GOT3 (cell line): ENCODE results near the gene NOX1.

Experiments
- DNase-seq: peaks from one replicate; lab custom pipeline; 2025; ENCODE audit warnings: mixed read lengths; lab: John Stamatoyannopoulos, UW

The NOX1 gene

DNA sequence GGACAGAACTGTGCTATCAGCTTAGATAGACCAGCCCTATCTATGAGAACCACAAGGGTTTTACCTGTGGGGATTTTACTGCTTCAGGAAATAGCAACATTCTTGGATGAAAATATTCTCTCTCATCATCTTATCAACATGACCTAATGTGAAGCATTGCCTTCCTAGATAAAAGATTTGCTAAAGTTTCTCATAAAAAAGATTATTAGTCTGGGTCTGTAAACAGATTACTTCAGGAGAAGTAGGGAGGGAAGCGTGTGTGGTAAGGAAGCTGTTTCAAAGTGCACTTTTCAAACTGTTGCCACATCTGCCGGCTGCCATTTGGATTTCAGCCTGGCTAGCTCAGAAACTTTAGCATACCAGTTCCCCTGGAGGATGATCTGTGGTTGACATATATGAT, at the start of gene NOX1:
NOX1 (minus strand) TSS at position 35 of the 400 bp plus-strand sequence. CDS start 220 bp downstream, outside the sequence.
- DNase-seq = no peak

DNA sequence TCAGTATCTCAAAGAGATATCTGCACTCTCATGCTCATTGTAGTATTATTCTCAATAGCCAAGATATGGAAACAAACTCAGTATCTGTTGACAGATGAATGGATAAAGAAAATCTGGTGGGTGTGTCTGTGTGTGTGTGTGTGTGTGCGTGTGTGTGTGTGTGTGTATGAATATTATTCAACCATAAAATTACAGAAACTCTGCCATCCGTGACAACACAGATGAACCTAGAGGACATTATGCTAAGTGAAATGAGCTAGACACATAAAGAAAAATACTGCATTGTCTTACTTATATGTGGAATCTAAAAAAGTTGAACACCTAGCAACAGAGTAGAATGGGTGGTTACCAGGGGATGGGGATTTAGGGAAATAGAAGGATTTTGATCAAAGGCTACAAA, 41.4 kb upstream of the NOX1 start:
- no peak for DNase-seq

DNA sequence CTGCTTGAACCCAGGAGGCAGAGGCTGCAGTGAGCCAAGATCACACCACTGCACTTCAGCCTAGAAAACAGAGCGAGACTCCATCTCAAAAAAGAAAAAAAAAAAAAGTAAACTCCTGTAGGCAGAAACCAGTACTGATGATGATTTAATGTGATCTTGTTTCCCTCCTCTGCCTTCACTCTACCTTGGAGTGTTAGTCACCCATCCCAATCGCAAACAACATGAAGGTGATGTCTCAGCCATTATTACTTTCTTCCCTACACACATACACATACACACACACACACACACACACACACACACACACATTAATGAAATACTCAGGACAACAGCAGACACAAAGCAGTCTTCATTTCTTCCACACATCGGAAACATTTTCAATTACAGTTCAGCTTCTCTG, 39.0 kb upstream of the NOX1 start:
- DNase-seq = no peak

DNA sequence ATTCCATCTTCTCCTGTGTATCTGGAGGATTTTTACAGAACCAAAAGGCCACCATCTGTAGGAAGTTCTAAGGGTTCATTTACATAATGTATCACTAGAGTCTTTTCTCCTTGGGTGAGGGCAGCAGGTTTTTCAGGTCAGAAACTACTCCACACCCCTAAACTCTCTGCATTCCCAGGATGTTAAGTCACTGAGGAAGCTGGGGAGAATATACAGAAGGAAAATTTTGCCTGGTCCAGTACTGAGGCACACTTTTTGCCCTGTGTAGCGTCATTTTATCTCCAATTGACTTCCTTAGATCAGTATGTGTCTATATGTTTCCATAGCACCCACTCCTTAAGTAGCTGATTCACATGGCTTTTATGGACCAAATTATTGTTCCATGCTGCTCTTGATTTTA, 37.6 kb upstream of the NOX1 start:
- no peak for DNase-seq

DNA sequence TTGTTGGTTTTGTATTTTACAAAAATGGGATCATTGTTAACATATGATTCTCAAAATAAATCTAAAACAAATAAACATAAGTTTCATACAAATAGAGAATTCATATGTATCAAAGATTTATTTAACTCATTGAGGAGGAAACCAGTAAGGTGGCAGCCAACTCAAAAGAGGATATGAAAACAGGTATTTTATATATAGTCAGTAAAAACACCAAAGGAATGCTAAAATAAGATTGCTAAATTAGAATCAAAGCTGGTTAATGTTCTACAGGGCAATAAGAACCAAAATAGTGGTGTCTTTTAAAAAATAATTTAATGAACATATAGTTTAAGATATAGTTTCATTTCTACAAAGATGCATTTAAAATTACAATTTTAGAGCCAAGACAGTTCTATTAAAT, 31.5 kb upstream of the NOX1 start:
- no peak for DNase-seq

DNA sequence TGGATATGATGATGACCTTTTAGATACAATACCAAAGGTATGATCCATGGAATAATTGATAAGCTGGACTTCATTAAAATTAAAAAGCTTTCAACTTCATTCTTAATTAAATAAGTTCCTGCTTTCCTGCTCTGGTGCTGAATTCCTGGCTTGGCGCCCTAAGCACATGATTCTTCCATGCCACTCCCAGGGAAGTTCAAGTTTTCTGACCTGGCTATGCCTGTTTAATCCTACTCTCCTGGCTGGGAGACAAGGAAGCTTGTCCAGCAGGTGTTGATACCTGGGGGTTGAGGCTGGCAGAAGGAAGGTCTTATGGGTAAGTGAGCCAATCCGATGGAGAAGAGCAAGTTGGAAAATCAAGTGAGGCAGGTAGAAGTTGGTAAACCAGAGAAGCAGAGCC, 30.3 kb upstream of the NOX1 start:
- no peak for DNase-seq

DNA sequence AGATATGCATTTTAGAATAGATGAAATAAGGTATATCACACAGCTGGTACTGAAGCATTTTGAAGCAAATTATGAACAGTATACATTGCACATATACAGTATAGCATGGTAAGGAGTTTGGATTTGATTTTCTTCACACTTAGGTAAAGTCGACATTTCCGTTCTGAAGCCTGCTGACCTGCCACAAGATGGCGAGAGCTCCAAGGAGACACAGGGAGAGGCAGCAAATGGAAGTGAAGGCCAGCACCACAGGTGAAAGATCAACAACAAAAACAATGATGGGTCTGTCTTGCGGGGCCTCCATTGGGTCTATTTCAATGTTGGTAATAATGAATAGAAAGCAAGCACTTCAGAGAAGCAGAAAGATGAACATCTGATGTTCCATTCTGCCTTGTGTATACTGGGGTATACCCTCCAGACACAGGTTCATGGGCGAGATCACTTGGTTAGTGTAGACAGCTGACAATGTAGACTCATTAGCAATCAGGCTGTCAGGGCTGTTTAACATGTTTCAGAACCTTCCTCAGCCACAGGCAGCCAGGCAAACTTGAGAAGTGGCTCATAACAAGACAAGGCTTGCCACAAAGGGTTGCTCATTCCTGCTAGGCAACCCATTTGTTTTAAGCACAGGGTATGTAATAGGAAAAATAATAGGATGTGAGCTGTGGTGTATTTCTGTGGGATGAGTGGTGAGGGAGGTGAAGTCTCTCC, 21.4 kb upstream of the NOX1 start:
- no peak for DNase-seq

DNA sequence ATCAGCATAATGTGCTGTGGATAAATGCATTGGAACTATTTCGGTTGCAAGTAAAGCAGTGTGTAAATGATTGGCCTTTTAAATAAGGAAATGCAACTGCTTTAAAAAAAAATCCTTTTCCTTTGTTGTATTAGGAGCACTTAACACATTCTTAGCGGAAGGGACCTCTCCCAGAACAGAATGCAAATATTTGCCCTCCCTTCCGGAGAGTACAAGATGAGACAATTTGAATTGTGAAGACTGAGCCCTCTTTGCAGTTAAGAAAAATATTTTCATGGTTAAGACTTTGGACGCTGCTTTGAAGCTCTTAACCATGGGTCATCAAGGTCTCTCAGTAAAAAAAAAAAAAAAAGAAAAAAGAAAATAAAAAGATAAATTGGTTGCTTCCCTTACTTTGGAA, 9.5 kb upstream of the NOX1 start:
- DNase-seq = no peak

DNA sequence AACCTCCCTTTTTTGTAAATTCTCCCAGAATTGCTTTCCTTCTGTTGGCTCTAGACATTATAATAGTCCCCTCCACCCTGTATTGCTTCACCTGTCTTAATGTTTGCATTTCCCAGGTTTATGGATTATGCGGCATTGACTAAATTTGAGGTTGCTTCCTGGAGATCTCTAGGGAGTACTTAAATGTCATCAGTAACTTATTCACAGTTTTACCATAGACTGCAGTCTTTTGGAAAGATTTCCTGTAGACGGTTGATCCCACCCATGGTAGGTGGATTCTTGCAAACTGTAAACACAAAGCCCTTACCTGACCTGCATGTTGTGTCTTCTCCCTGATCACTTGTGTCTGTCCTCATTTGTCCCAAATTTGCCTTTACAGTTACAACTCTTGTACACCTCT, 6.2 kb upstream of the NOX1 start:
- no peak for DNase-seq

DNA sequence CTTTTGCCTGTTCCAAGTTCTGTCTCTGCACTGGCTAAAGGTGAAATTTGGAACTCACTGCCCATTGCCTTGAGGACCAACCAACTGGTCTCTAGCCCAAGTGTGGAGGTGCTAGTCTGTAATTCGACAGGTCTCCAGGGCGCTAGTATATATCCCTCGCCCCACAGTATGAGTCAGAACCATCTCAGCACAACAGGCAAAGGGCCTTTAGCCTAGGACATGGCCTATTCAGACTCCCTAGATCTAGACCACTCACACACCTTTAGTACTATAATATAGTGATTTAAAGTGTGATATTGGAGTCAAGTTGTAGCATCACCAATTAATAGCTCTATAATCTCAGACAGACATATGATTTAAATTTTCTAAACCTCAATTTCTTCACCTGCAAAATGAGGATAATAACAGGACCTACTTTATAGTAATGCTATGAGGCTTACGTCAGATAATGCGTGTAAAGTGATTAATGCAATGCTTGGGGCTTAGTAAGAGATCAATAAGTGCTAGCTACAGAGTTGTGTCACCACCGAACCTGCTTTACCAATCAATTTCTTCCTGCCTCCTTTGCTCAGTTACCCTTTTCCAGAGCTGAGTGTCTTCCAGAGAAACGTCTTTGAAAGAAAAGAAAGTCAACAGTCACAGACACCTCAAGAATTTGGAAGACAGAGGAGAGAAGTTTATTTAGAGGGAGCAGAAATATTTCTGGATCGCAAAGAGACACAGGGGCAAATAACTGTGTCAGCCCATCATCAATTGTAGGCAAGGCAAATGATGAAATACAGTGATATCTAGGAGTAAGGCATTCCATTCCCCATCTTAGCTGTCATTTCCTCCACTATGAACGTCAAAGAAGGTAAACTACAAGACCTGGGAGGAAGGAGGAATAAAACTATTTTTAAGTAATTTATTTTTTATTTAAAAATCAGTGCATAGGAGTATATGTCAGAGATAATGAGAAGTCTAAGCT, 2.3 kb downstream of the NOX1 start:
- DNase-seq = no peak

DNA sequence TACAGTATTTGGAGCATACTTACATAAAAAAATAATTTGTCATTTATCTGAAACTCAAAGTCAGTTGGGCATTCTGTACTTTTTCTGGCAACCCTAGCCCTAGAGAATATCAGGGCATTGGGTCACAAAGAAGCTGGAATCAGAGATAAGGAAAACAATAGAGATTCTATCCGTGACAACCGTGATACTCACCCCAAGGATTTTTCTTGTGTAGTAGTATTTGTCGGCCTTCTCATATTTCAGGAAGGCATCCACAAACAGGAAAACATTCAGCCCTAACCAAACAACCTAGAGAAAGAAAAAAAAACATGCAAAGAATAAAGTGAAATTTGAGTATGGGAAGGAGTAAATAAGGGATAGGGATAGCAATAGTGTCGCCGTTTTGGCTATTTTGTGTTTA, 3.6 kb downstream of the NOX1 start:
- no peak for DNase-seq

DNA sequence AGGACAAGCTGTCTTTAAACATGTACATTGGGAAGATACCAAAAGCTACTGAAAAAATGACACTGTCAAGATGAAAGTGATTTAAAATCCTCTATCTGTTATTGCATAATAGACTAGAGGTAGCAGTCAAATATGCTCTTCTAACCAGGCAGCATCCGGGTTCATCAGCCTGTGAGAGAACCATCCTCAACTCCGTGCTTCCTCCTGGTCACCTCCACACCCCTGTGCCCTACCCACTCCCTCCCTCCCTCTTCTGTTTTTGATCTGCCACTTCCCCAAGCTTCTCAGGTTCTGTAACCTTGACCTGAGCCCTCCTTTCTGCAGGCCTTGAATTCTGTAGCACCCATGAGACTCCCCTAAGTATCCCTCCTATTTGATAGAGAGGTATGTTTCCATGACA, 5.9 kb downstream of the NOX1 start:
- no peak for DNase-seq

DNA sequence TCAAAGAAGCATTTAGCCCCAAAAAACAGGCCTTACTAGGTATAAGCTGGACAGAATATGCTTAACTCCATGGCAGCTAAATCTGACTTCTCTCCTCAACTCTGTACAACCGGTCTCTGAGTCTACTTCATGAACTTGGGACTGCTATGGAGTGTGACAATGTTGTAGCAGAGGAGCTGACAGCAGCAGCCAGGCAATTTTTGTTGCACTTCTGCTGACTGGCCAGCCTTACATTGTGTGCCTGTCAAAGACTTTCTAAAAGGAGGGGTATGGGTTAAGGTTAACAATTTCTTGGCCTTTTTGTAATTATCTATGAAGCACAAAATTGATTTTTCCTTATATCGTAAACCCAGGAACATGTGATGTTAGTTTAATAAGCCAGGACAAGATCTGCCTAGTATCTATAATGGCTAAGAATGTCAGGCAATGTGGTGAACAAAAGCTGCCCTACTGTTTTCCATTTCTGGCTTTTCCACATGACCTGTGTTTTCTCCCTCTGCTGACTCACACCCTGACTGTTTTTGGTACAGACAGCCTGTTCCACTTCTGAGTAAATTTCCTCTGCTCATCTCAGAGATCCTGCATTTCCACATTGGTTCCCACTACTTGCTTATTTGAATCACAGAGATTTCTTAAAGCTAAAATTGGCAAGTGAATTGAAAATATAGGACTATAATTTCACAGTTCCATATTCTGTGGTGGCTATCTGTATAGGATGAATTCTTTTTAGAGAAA, 9.3 kb downstream of the NOX1 start:
- DNase-seq = no peak

DNA sequence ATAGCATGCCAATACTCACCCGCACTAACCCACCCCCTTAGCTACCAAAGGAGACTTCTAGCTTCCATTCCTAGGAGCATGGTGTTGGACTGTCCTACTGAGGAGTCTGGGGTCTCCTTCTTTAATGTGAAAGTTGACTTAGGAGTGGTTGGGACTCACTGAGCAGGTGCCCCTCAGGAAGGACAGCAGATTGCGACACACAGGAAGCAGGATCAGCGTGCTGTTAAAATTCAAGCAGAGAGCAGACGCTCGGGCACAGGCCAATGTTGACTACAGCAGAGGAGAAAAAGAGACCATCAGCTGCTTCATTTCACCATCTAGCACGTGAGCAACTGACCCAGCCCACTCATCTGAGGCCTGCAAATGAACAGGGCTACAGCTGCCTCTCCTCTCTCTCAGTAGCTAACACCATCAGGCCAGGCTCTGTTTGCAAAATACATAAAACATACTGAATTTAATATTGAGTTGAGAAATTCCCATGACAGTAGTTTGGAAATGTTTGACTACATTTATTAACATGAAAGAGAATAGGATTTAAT, 10.8 kb downstream of the NOX1 start:
- DNase-seq = no peak

DNA sequence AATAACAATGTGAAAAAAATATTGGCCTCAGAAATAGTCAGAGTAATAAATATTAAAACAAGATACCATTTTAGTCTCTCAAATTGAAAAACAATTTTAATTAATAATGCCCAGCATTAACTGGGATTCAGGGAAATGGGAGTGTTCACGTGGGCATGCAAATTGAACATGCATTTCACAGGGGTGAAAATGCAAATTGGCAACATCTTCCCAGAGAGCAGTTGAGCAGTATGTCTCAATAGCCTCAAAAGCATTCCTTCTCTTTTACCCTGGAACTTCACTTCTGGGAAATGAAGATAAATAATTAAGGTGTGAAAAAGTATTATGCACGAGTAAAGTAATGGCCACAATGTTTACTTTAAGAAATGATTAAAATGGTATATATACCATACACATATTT, 21.3 kb downstream of the NOX1 start:
- DNase-seq = no peak

DNA sequence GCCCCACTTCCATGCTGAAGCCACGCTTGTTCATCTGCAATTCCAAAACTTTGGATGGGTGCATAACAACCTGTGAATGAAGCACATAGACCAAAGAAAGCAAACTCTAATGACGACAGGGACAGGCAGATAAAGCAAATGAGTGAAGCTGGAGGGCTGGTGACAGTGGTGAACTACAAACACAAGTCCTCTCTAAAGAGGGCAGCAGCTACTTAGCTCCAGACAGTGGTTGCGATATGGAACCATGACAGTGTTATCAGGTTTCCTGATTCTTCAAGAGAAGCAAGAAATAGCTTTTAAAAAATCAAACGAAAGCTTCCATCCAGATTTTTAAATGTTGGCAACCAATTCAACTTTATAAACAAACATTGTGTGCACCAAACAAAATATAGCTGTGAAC, 23.8 kb downstream of the NOX1 start:
- no peak for DNase-seq

DNA sequence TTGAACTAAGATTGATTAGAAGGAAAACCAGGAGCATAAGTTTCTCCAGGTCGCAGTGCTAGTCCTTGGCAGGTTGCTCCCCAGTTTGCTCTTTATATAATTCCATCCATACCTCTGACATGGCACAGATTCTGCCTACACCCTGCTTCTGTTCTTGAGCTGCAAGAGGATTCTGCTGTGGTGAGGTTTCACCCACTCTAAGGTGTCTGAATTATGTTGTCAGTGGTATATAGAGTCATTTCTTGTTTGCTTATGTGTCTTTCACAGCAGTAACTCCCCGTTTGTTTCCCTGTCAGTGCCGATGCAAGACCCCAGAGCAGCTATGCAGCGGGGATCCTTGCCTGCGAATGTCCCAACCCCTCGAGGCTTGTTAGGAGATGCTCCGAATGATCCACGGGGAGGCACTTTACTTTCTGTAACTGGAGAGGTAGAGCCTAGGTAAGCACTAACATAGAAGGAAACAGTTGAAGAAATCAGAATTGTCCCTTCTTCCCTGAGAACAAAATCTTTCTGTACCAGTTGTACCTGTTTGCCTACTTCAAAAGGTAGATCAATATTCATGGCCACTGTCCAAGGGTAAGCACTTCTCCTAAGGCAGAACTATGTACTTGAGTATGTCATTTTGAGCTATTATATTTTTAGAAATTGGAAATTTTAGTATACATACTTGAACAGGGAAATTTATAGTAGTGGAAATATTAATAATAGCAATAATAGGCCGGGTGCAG, 42.8 kb downstream of the NOX1 start:
- DNase-seq = no peak

DNA sequence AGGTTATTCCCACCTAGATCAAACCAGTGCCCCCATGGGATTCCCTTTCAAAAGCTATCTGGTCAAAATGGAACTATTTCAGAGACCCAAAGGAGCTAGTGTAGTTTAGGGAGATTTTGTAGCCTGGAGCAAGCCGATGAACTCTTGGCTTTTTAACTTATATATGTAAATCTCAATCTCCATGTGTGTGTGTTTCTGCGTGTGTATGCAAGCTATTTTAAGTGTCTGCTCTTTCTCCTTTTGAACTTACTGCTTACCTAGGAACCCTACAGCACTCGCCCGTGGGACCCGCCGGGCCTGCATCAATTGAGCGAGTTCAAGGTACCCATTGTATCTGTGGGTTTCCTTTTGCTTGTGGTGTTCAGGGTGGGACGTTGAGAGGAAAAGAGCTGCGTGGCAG, 43.6 kb downstream of the NOX1 start:
- no peak for DNase-seq

DNA sequence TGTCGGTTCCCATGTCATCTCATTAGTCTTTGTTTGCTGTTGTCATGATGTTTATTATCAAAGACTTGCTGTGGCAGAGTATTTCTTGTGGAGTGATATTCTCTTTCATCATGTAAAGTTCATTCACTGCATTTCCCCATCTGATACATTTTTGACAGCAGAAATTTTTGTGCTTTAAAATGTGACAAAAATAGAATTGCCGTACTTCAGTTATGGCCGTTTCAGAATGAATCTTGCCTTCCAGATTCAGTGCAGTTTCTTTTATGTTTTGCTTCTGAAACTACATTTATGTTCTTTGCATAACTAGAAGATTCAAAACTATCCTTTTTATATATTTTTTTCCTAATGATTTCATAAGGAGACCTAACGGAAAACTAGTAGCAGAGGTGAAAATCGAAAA, 44.0 kb downstream of the NOX1 start:
- no peak for DNase-seq

DNA sequence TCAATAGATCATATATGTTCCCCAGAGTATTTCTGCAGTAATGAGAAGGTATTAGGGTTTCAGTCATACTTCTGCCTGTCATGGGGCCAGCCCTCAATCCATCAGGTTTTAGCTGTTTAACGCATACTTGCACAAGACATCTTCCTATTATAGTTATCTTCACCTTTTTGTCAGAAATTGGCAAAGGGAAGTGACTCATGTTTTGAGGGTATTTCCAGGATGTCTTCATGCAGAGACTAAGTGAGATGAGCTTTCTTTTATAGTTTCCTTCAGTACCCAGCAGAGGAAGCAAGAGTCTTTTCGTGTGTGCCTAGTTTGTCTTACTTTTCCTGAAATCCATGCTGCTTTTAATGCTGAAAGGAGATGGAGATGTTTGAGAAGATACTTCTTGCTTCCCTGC, 44.4 kb downstream of the NOX1 start:
- no peak for DNase-seq

DNA sequence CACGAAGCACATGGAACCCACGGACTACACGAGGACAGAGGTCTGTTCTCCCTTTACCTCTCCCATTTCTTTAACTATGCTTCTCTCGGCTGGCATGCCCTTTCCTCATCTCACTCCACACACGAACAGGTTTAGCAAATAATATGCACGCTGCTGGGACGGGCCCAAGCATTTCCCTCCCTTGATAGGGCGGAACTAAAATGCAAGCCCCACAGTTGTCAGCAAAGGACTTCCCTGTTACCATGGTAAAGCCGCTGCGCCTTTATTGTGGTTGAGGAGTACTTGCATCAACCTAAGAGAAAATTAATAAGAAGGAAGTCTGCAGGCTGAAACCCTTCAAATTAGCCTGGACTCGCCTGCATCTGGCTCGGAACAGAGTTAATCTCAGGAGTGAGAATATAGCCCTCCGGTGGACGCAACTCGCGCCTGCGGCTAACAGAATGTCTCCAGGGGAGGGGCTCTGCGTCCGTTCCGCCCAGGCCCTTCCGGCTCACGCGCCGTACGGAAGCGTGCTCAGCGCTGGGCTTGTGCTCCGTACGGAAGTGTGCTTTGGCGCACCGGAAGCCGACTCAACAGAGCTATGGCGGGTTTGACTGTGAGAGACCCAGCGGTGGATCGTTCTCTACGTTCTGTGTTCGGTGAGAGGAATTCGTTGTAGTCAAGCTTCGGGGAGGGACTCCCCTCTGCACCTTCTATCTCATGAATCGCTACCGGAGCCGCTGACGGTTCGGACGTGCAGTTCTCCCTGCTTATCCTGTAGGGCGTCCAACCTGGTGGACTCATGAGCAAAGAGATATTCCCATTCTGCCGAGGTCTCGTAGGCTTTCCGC, 54.1 kb downstream of the NOX1 start, which contains the start of gene CSTF2:
CSTF2 (plus strand) TSS at position 555 of the 830 bp plus-strand sequence; CDS start at position 581, 26 bp downstream.
- peak; percentile 8 for DNase-seq
